Right atrium auricular region (tissue), 2 donors: ENCODE measurements around the gene CABLES2. TPM values are rescaled to one million over a fixed set of nuclear protein-coding genes. Genes with fewer than 3 reads are reported as not detected.

Experiments
- DNase-seq: peaks from one replicate; pipeline ENCODE4 v3.0.0-alpha.2; 2019; ENCODE audit warnings: low spot score
- H3K27ac ChIP-seq, 2 donors: fragments of 200-600 bp; sonication (generic); 1 replicate in 1 of 2; 2 replicates in 1 of 2; pipeline ENCODE4 v1.5.1; 2016 to 2019
- H3K27me3 ChIP-seq, 2 donors: fragments of 200-600 bp; sonication (generic); one replicate each; pipeline versions ENCODE4 v1.5.1 to v1.6.0; 2017 to 2019
- H3K36me3 ChIP-seq: fragments of 200-600 bp; sonication (generic); one replicate; pipeline ENCODE4 v1.5.1; 2016
- H3K4me1 ChIP-seq, 2 donors: fragments of 200-600 bp; sonication (generic); one replicate each; pipeline versions ENCODE4 v1.5.1 to v1.6.0; 2017 to 2019
- H3K4me3 ChIP-seq, 2 donors: fragments of 200-600 bp; sonication (generic); 1 replicate in 1 of 2; 2 replicates in 1 of 2; pipeline ENCODE4 v1.5.1; 2017 to 2019; ENCODE audit warnings: mild to moderate bottlenecking in 1 of 2, moderate library complexity in 1 of 2
- H3K9me3 ChIP-seq, 2 donors: fragments of 200-600 bp; sonication (generic); one replicate each; pipeline ENCODE4 v1.5.1; 2019
- total RNA-seq, 2 donors: library from RNA; depleted of rRNA; stranded (reverse); fragments of >200 nt; gene quantifications; one replicate each; pipeline ENCODE4 v1.1.0, GENCODE V29; 2016
- TF ChIP-seq, protein P1 (sequence below), 2 donors: fragments of 200-600 bp; sonication (generic); IDR thresholded peaks; one replicate each; pipeline ENCODE4 v1.5.1; 2019; ENCODE audit warnings: antibody characterized with exemption in 2 of 2

CABLES2 gene
- total RNA-seq, 2 donors from 2014 or later: 10.8 to 17.7 TPM

DNA sequence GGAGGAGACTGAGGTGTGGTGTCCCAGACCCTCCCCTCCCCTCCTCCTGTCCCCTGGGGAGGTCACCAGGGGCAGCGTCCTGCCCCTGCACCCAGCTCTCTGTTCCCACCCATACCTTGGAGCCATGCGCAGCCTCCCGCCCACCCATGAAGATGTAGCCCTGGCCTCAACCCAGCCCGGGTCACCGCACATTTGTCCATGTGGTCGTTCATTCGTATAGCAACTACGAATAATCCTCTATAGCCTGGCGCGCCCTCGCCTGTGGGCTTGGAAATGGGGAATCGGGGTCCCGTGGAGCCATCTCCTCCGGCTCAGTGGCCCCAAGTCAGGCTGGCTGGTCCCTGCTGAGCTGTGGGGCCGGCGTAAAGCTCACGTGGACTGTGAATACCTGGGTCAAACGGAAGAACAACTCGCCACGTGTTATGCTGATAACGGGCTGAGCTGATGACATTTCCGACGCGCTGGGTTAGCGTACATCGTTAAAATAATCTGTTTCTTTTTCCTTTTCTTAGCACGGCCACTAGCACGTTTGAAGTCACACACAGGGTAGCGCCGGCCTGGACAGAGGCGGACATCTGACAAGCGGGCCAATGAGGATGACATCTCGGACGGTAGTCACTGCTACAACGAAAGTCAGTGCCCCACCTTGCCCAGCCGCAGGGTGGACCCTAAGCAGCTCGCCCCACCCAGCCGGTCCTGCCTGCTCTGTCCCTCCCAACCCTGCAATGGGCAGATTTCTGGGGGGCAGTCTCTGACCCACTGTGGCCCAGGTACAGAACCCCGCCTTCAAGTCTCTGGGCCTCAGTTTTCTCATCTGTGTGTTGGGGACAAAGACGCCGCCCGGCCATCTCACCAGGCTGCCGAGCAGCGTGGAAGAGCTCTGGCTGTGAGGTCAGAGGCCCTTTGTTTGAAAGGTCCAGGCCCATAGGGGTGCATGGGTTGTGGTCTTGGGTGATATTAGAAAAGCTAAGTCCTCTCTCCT, 40.1 kb upstream of the CABLES2 start:
- H3K36me3 ChIP-seq: no peaks in the 10 kb centered on the region
- no peak overlapping the region for H3K27ac ChIP-seq
- TF ChIP-seq, protein P1, sequence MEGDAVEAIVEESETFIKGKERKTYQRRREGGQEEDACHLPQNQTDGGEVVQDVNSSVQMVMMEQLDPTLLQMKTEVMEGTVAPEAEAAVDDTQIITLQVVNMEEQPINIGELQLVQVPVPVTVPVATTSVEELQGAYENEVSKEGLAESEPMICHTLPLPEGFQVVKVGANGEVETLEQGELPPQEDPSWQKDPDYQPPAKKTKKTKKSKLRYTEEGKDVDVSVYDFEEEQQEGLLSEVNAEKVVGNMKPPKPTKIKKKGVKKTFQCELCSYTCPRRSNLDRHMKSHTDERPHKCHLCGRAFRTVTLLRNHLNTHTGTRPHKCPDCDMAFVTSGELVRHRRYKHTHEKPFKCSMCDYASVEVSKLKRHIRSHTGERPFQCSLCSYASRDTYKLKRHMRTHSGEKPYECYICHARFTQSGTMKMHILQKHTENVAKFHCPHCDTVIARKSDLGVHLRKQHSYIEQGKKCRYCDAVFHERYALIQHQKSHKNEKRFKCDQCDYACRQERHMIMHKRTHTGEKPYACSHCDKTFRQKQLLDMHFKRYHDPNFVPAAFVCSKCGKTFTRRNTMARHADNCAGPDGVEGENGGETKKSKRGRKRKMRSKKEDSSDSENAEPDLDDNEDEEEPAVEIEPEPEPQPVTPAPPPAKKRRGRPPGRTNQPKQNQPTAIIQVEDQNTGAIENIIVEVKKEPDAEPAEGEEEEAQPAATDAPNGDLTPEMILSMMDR (IDR thresholded peaks at IDR 0.05): no peak
- DNase-seq: no peak
- no peaks in the 10 kb centered on the region for H3K27me3 ChIP-seq
- H3K9me3 ChIP-seq: no peaks in the 10 kb centered on the region
- H3K4me1 ChIP-seq: no peaks in the 10 kb centered on the region
- no peak overlapping the region for H3K4me3 ChIP-seq

DNA sequence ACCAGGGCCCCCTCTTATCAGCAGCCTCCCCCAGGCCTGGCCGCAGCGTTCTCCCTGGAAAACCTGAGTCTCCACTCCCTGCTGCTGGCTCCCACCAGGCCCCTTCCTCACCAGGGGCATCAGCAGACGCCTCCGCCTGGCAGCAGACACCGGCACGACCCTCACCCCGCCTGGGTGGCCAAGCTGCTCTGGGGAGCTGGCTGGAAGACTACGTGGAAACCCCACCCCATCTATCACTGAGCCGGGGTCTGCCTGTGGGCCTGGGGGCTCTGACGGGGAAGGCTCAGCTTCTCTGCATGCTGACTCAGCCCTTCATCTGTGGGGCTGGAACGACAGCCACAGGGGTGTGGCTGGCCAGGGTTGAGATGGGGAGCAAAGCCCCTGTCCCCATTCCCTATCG, 39.4 kb upstream of the CABLES2 start:
- no peaks in the 10 kb centered on the region for H3K27me3 ChIP-seq

DNA sequence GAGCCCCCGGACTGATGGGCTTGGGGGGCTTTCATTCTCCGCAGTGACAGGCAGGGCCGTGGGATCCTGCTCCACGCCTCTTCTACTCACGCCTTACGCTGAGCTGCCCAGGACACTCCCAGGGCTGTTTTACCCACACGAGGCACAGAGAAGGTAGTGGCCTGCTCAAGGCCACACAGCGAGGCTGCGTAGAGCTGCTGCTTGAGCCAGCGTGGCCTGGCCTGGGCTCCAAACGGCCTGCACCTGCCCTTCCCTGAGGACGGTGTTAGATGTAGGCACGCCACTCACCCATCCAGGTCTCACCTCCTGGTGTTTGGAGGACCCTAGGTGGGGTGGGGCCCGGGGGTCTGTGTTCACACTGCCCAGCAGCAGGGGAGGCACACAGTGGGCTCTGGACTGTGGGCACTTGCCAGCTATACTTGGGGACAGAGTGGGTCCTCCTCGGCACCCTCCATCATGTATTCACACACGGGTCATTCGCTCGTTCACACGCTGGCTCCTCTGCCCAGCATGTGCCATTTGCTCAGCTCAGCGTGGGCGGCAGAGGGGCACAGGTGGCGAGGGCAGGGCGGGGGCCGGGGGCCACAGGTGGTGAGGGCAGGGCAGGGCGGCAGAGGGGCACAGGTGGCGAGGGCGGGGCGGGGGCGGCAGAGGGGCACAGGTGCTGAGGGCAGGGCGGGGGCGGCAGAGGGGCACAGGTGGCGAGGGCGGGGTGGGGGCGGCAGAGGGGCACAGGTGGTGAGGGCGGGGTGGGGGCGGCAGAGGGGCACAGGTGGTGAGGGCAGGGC, 38.7 kb upstream of the CABLES2 start:
- no peaks in the 10 kb centered on the region for H3K27me3 ChIP-seq
- H3K4me3 ChIP-seq: no peak overlapping the region

More for the DNA sequence above, 39.4 kb upstream of the CABLES2 start:
- H3K4me1 ChIP-seq: no peaks in the 10 kb centered on the region
- H3K9me3 ChIP-seq: no peaks in the 10 kb centered on the region
- TF ChIP-seq, protein P1 (IDR thresholded peaks at IDR 0.05): no peak
- H3K27ac ChIP-seq: no peak overlapping the region
- no peak overlapping the region for H3K4me3 ChIP-seq
- H3K36me3 ChIP-seq: no peaks in the 10 kb centered on the region
- no peak for DNase-seq

DNA sequence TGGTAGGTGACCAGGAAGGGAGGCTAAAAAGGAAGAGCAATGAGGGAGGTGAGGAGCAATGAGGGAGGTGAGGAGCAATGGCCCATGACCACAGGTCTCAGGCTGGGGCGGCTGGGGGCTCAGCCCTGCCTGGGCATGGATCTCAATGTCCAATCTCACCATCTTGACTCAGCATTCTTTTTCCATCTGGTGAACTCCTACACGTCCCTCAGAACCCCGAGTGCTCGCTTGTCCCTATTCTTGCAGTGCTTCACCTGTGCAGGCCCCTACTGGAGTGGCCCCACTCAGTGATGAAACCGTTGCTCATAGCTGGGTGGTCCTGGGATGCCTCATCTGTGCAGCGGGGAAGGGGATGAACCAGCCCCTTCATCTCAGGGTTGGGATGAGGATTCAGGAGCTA, 37.2 kb upstream of the CABLES2 start:
- TF ChIP-seq, protein P1 (IDR thresholded peaks at IDR 0.05): no peak
- no peaks in the 10 kb centered on the region for H3K27me3 ChIP-seq
- no peak overlapping the region for H3K4me3 ChIP-seq
- H3K27ac ChIP-seq: no peak overlapping the region
- no peaks in the 10 kb centered on the region for H3K9me3 ChIP-seq
- no peak for DNase-seq
- H3K36me3 ChIP-seq: no peaks in the 10 kb centered on the region
- no peaks in the 10 kb centered on the region for H3K4me1 ChIP-seq

More for the DNA sequence above, 38.7 kb upstream of the CABLES2 start:
- Histone ChIP-seq H3K4me1 (no peaks in the 10 kb centered on the region), H3K36me3 (no peaks in the 10 kb centered on the region), H3K9me3 (no peaks in the 10 kb centered on the region), H3K27ac (no peak overlapping the region)
- TF ChIP-seq, protein P1 (IDR thresholded peaks at IDR 0.05): no peak
- DNase-seq: no peak

DNA sequence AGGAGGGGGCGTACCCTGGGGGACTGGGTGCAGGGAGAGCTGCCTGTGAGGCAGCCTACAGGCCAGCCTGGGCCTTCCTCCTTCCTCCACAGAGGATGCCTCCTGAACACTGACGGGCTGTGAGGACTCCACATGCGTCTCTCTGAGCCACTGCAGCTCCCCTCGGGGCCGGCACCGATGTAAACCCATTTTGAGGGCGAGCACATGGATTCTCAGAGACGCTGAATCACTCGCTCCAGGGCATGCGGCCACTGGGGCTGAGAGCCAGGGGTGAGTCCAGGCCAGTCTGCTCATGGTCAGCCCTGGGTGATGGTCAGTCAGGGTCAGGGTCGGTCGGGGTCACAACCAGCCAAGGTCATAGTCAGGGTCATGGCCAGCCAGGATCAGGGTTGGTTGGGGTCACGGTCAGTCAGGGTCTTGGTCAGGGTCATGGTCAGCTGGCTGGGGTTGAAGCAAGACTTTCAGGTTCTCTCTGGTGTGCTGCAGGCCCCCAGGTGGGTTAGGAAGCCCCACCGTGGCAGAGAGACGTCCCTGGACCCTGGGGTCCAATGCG, 35.0 kb upstream of the CABLES2 start:
- no peak overlapping the region for H3K27ac ChIP-seq
- no peak for DNase-seq
- no peaks in the 10 kb centered on the region for H3K4me1 ChIP-seq
- H3K4me3 ChIP-seq: no peak overlapping the region
- H3K36me3 ChIP-seq: no peaks in the 10 kb centered on the region
- no peaks in the 10 kb centered on the region for H3K27me3 ChIP-seq
- TF ChIP-seq, protein P1 (IDR thresholded peaks at IDR 0.05): no peak
- no peaks in the 10 kb centered on the region for H3K9me3 ChIP-seq
